HEK293 (cell line): ENCODE data around the gene LBHD1.
A peak's percentile ranks its signal among the peaks of the same experiment; 100 is the strongest.

ENCODE experiments used
- EGR2 ChIP-seq: fragments of 450-650 bp; formaldehyde crosslinking; IDR thresholded peaks from 2 replicates; pipeline ENCODE4 v1.5.1; 2016; ENCODE audit warnings: low read depth, missing biosample characterization, missing genetic modification characterization
- GFI1B ChIP-seq: fragments of 450-650 bp; formaldehyde crosslinking; IDR thresholded peaks from 2 replicates; pipeline ENCODE4 v1.5.1; 2016; ENCODE audit warnings: missing biosample characterization, missing genetic modification characterization
- GLI4 ChIP-seq: fragments of 450-650 bp; formaldehyde crosslinking; IDR thresholded peaks from 2 replicates; pipeline ENCODE4 v1.5.1; 2016; ENCODE audit warnings: missing biosample characterization, missing genetic modification characterization
- GLIS1 ChIP-seq: fragments of 450-650 bp; formaldehyde crosslinking; IDR thresholded peaks from 2 replicates; pipeline ENCODE4 v1.5.1; 2016; ENCODE audit warnings: missing biosample characterization, missing genetic modification characterization
- KLF1 ChIP-seq: fragments of 450-650 bp; formaldehyde crosslinking; IDR thresholded peaks from 2 replicates; pipeline ENCODE4 v1.5.1; 2016; ENCODE audit warnings: missing biosample characterization, missing genetic modification characterization
- KLF9 ChIP-seq: fragments of 450-650 bp; formaldehyde crosslinking; IDR thresholded peaks from 2 replicates; pipeline ENCODE4 v1.5.1; 2016; ENCODE audit warnings: missing biosample characterization, missing genetic modification characterization, low read depth
- OVOL3 ChIP-seq: fragments of 450-650 bp; formaldehyde crosslinking; IDR thresholded peaks from 2 replicates; pipeline ENCODE4 v1.5.1; 2016; ENCODE audit warnings: missing biosample characterization, missing genetic modification characterization
- SALL2 ChIP-seq: fragments of 450-650 bp; formaldehyde crosslinking; IDR thresholded peaks from 2 replicates; pipeline ENCODE4 v1.5.0; 2017; ENCODE audit warnings: missing biosample characterization, mild to moderate bottlenecking, missing genetic modification characterization, borderline replicate concordance
- ZBTB20 ChIP-seq: fragments of 450-650 bp; formaldehyde crosslinking; IDR thresholded peaks from 2 replicates; pipeline ENCODE4 v1.5.1; 2016; ENCODE audit warnings: missing biosample characterization, missing genetic modification characterization
- ZBTB48 ChIP-seq: fragments of 450-650 bp; formaldehyde crosslinking; IDR thresholded peaks from 2 replicates; pipeline ENCODE4 v1.5.1; 2016; ENCODE audit warnings: missing biosample characterization, missing genetic modification characterization
- ZFHX2 ChIP-seq: fragments of 450-650 bp; formaldehyde crosslinking; conservative IDR thresholded peaks from 2 replicates; pipeline ENCODE4 v1.5.1; 2016; ENCODE audit warnings: missing biosample characterization, missing genetic modification characterization
- ZNF112 ChIP-seq: fragments of 450-650 bp; formaldehyde crosslinking; IDR thresholded peaks from 2 replicates; pipeline ENCODE4 v1.5.0; 2017; ENCODE audit warnings: missing biosample characterization, missing genetic modification characterization
- ZNF202 ChIP-seq: fragments of 450-650 bp; formaldehyde crosslinking; IDR thresholded peaks from 2 replicates; pipeline ENCODE4 v1.5.1; 2016; ENCODE audit warnings: missing biosample characterization, missing genetic modification characterization, borderline replicate concordance
- ZNF223 ChIP-seq: fragments of 450-650 bp; formaldehyde crosslinking; IDR thresholded peaks from 2 replicates; pipeline ENCODE4 v1.5.1; 2016; ENCODE audit warnings: missing biosample characterization, missing genetic modification characterization
- ZNF324 ChIP-seq: fragments of 450-650 bp; formaldehyde crosslinking; IDR thresholded peaks from 2 replicates; pipeline ENCODE4 v1.5.1; 2016; ENCODE audit warnings: missing biosample characterization, missing genetic modification characterization
- ZNF341 ChIP-seq: fragments of 450-650 bp; formaldehyde crosslinking; IDR thresholded peaks from 2 replicates; pipeline ENCODE4; 2016; ENCODE audit warnings: low read depth, missing biosample characterization, missing genetic modification characterization
- ZNF510 ChIP-seq: fragments of 450-650 bp; formaldehyde crosslinking; IDR thresholded peaks from 2 replicates; pipeline ENCODE4 v1.5.1; 2018; ENCODE audit warnings: mild to moderate bottlenecking, missing genetic modification characterization, missing biosample characterization; ENCODE audit not compliant: insufficient replicate concordance
- ZNF654 ChIP-seq: fragments of 450-650 bp; formaldehyde crosslinking; IDR thresholded peaks from 2 replicates; pipeline ENCODE4 v1.5.1; 2016; ENCODE audit warnings: low read depth, missing biosample characterization, missing genetic modification characterization
- ZNF660 ChIP-seq: fragments of 450-650 bp; IDR thresholded peaks from 2 replicates; pipeline ENCODE4 v1.5.1; 2018; ENCODE audit warnings: missing biosample characterization, mild to moderate bottlenecking, missing genetic modification characterization
- ZNF677 ChIP-seq: fragments of 450-650 bp; IDR thresholded peaks from 2 replicates; pipeline ENCODE4 v1.5.0; 2018; ENCODE audit warnings: missing biosample characterization, mild to moderate bottlenecking, missing genetic modification characterization, moderate library complexity
- ZNF785 ChIP-seq: fragments of 450-650 bp; formaldehyde crosslinking; IDR thresholded peaks from 2 replicates; pipeline ENCODE4 v1.5.1; 2016; ENCODE audit warnings: missing biosample characterization, missing genetic modification characterization
- ZSCAN23 ChIP-seq: fragments of 450-650 bp; formaldehyde crosslinking; IDR thresholded peaks from 2 replicates; pipeline ENCODE4 v1.5.1; 2016; ENCODE audit warnings: missing biosample characterization, missing genetic modification characterization
- ZSCAN30 ChIP-seq: fragments of 450-650 bp; IDR thresholded peaks from 2 replicates; pipeline ENCODE4 v1.5.1; 2018; ENCODE audit warnings: missing biosample characterization, mild to moderate bottlenecking, missing genetic modification characterization, moderate library complexity
- ZXDB ChIP-seq: fragments of 450-650 bp; formaldehyde crosslinking; IDR thresholded peaks from 2 replicates; pipeline ENCODE4 v1.5.1; 2016; ENCODE audit warnings: missing biosample characterization, missing genetic modification characterization
- TF ChIP-seq, protein P1 (sequence below): fragments of 450-650 bp; formaldehyde crosslinking; IDR thresholded peaks from 2 replicates; pipeline ENCODE4 v1.5.1; 2016; ENCODE audit warnings: missing biosample characterization, missing genetic modification characterization, borderline replicate concordance
- TF ChIP-seq, protein P2 (sequence below): fragments of 450-650 bp; formaldehyde crosslinking; IDR thresholded peaks from 2 replicates; pipeline ENCODE4 v1.5.1; 2017; ENCODE audit warnings: missing biosample characterization, mild to moderate bottlenecking, missing genetic modification characterization, moderate library complexity
- TF ChIP-seq, protein P3 (sequence below): fragments of 450-650 bp; formaldehyde crosslinking; IDR thresholded peaks from 2 replicates; pipeline ENCODE4 v1.5.1; 2016; ENCODE audit warnings: missing biosample characterization, missing genetic modification characterization, borderline replicate concordance
- TF ChIP-seq, protein P4 (sequence below): fragments of 450-650 bp; formaldehyde crosslinking; IDR thresholded peaks from 2 replicates; pipeline ENCODE4 v1.5.1; 2016; ENCODE audit warnings: missing biosample characterization, missing genetic modification characterization
- TF ChIP-seq, protein P5 (sequence below): fragments of 450-650 bp; formaldehyde crosslinking; IDR thresholded peaks from 2 replicates; pipeline ENCODE4 v1.5.1; 2016; ENCODE audit warnings: missing biosample characterization, missing genetic modification characterization, low read depth

The LBHD1 gene

DNA sequence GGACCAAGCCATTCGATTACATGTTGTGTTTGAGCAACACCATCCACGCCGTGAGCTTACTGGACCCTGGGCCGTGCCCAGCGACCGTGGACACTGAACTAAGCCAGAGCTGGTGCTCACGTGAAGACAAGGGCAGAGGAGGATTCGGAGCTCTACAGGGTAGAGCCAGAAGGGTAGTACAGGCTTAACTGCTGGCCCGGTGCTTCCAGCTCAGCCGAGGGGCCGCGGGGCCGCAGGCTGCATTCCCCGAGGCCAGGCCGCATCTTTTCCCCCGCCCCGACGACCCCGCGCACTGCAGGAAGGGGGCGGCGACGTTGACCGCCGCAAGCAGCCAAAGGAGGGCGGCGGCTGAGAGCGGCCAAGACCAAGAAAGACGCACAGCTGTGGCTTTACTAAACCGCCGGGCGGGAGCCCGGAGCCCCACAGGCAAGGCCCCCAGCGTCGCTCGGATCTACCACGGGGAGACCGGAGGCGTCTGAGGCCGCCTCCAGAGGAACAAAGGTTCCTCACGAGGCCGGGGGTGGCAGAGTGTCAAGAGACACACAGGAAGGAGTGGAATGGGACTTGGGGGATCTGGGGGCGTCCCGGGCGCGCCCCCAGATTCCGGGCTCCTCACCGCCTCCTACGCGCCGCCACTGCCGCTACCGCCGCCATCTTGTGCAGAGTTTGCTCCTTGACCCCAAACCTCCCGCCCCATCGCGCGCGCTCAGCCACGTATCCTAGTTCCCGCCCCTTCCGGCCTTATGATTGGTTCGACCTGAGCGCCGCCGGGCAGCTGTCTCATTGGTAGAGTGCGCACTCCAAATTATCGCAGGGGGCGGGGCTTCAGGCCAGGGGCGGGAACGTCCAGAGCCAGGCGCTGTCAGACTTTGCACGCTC lies 25.9 kb downstream of the LBHD1 start, which contains the start of gene GANAB (continued):
- TF ChIP-seq ZXDB (tag by site-specific recombination) (peak; percentile 38; the same call in 1 of the 2 replicates), ZNF785 (tag by site-specific recombination) (no peak), ZNF660 (tag by site-specific recombination) (0 out of 2 replicates have a peak, but pooled peaks have one; percentile 41), SALL2 (tag by site-specific recombination) (no peak), ZNF510 (tag by site-specific recombination) (no peak), GFI1B (tag by site-specific recombination) (no peak), ZNF112 (tag by site-specific recombination) (no peak), OVOL3 (no peak), ZNF202 (tag by site-specific recombination) (no peak), ZSCAN30 (tag by site-specific recombination) (peak; percentile 54; the same call in 1 of the 2 replicates), GLI4 (tag by site-specific recombination) (no peak), ZNF654 (tag by site-specific recombination) (no peak), EGR2 (peak; percentile 94), ZNF223 (tag by site-specific recombination) (no peak), ZFHX2 (tag by site-specific recombination) (peak; percentile 98), KLF9 (tag by site-specific recombination) (peak; percentile 21; the same call in 1 of the 2 replicates), ZNF677 (no peak), ZNF324 (tag by site-specific recombination) (0 out of 2 replicates have a peak, but pooled peaks have one; percentile 57), ZBTB48 (no peak), KLF1 (tag by site-specific recombination) (no peak), ZBTB20 (tag by site-specific recombination) (no peak), ZNF341 (tag by site-specific recombination) (no peak), ZSCAN23 (tag by site-specific recombination) (no peak), GLIS1 (tag by site-specific recombination) (peak; percentile 59)
- TF ChIP-seq, protein P1, sequence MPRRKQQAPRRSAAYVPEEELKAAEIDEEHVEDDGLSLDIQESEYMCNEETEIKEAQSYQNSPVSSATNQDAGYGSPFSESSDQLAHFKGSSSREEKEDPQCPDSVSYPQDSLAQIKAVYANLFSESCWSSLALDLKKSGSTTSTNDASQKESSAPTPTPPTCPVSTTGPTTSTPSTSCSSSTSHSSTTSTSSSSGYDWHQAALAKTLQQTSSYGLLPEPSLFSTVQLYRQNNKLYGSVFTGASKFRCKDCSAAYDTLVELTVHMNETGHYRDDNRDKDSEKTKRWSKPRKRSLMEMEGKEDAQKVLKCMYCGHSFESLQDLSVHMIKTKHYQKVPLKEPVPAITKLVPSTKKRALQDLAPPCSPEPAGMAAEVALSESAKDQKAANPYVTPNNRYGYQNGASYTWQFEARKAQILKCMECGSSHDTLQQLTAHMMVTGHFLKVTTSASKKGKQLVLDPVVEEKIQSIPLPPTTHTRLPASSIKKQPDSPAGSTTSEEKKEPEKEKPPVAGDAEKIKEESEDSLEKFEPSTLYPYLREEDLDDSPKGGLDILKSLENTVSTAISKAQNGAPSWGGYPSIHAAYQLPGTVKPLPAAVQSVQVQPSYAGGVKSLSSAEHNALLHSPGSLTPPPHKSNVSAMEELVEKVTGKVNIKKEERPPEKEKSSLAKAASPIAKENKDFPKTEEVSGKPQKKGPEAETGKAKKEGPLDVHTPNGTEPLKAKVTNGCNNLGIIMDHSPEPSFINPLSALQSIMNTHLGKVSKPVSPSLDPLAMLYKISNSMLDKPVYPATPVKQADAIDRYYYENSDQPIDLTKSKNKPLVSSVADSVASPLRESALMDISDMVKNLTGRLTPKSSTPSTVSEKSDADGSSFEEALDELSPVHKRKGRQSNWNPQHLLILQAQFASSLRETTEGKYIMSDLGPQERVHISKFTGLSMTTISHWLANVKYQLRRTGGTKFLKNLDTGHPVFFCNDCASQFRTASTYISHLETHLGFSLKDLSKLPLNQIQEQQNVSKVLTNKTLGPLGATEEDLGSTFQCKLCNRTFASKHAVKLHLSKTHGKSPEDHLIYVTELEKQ (tag by site-specific recombination), result no peak
- TF ChIP-seq, protein P2, sequence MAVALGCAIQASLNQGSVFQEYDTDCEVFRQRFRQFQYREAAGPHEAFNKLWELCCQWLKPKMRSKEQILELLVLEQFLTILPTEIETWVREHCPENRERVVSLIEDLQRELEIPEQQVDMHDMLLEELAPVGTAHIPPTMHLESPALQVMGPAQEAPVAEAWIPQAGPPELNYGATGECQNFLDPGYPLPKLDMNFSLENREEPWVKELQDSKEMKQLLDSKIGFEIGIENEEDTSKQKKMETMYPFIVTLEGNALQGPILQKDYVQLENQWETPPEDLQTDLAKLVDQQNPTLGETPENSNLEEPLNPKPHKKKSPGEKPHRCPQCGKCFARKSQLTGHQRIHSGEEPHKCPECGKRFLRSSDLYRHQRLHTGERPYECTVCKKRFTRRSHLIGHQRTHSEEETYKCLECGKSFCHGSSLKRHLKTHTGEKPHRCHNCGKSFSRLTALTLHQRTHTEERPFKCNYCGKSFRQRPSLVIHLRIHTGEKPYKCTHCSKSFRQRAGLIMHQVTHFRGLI (tag by site-specific recombination), result no peak
- TF ChIP-seq, protein P3, sequence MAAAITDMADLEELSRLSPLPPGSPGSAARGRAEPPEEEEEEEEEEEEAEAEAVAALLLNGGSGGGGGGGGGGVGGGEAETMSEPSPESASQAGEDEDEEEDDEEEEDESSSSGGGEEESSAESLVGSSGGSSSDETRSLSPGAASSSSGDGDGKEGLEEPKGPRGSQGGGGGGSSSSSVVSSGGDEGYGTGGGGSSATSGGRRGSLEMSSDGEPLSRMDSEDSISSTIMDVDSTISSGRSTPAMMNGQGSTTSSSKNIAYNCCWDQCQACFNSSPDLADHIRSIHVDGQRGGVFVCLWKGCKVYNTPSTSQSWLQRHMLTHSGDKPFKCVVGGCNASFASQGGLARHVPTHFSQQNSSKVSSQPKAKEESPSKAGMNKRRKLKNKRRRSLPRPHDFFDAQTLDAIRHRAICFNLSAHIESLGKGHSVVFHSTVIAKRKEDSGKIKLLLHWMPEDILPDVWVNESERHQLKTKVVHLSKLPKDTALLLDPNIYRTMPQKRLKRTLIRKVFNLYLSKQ (tag by site-specific recombination), result no peak
- TF ChIP-seq, protein P4, sequence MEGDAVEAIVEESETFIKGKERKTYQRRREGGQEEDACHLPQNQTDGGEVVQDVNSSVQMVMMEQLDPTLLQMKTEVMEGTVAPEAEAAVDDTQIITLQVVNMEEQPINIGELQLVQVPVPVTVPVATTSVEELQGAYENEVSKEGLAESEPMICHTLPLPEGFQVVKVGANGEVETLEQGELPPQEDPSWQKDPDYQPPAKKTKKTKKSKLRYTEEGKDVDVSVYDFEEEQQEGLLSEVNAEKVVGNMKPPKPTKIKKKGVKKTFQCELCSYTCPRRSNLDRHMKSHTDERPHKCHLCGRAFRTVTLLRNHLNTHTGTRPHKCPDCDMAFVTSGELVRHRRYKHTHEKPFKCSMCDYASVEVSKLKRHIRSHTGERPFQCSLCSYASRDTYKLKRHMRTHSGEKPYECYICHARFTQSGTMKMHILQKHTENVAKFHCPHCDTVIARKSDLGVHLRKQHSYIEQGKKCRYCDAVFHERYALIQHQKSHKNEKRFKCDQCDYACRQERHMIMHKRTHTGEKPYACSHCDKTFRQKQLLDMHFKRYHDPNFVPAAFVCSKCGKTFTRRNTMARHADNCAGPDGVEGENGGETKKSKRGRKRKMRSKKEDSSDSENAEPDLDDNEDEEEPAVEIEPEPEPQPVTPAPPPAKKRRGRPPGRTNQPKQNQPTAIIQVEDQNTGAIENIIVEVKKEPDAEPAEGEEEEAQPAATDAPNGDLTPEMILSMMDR (tag by site-specific recombination), result 0 out of 2 replicates have a peak, but pooled peaks have one; percentile 12
- TF ChIP-seq, protein P5, sequence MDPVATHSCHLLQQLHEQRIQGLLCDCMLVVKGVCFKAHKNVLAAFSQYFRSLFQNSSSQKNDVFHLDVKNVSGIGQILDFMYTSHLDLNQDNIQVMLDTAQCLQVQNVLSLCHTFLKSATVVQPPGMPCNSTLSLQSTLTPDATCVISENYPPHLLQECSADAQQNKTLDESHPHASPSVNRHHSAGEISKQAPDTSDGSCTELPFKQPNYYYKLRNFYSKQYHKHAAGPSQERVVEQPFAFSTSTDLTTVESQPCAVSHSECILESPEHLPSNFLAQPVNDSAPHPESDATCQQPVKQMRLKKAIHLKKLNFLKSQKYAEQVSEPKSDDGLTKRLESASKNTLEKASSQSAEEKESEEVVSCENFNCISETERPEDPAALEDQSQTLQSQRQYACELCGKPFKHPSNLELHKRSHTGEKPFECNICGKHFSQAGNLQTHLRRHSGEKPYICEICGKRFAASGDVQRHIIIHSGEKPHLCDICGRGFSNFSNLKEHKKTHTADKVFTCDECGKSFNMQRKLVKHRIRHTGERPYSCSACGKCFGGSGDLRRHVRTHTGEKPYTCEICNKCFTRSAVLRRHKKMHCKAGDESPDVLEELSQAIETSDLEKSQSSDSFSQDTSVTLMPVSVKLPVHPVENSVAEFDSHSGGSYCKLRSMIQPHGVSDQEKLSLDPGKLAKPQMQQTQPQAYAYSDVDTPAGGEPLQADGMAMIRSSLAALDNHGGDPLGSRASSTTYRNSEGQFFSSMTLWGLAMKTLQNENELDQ (tag by site-specific recombination), result no peak
